ENCODE results near the gene ITGA5. TPM values are rescaled to one million over a fixed set of nuclear protein-coding genes. Genes with fewer than 3 reads are reported as not detected.
"Not testable (repeated sequence)": the region's sequence is repeated elsewhere in the genome, so short reads cannot be mapped to it uniquely, and the experiment has no call there.

Gene ITGA5
- total RNA-seq, 1 donor from 2014 or later = 20.1 TPM

DNA sequence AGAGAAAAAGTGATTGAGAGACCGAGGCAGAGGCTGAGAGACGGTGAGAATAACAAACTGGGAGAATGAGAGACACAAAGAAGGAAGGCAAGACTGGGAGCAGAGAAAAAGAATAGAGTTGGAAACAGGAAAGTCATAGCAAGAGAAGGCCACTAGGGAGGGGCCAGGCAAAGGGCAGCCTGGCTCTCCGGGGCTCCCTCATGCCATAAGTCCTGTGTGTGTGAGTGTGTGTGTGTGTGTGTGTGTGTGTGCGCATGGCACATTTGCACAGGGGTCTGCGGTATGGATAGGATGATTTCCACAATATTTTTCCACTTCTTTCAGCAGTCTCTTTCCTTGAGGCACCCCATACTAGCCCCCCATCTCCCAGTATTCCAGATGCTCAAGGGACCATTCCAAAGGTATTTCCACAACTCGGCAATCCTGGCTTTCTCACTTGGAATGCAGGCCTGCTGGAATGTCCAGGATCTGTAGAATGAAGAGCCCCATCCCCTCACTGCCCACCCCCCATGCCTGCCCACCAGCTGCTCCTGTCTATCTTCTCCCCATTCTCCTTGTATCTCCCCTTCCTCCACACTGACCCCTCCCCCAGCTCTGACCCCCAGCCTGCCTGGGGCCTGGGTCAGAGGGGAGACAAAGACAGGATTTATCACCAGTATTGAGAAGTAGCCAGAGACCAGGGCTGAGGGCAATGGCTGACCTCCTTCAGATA is 63.8 kb downstream of the ITGA5 start:
- DNase-seq (ENCODE audit: low read depth, low spot score) = peak; percentile 61
- H3K9me3 Mint-ChIP-seq = no peaks in the 10 kb centered on the region
- peaks cover 38% of the 10 kb centered on the region for H3K4me1 Mint-ChIP-seq
- H3K27ac Mint-ChIP-seq (ENCODE audit: unreplicated experiment) = peak overlapping the region; percentile 68
- peak overlapping the region; percentile 88 for H3K4me3 Mint-ChIP-seq
- TF ChIP-seq, protein P1, sequence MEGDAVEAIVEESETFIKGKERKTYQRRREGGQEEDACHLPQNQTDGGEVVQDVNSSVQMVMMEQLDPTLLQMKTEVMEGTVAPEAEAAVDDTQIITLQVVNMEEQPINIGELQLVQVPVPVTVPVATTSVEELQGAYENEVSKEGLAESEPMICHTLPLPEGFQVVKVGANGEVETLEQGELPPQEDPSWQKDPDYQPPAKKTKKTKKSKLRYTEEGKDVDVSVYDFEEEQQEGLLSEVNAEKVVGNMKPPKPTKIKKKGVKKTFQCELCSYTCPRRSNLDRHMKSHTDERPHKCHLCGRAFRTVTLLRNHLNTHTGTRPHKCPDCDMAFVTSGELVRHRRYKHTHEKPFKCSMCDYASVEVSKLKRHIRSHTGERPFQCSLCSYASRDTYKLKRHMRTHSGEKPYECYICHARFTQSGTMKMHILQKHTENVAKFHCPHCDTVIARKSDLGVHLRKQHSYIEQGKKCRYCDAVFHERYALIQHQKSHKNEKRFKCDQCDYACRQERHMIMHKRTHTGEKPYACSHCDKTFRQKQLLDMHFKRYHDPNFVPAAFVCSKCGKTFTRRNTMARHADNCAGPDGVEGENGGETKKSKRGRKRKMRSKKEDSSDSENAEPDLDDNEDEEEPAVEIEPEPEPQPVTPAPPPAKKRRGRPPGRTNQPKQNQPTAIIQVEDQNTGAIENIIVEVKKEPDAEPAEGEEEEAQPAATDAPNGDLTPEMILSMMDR (conservative IDR thresholded peaks at IDR 0.05) = peak; percentile 53
- peaks cover 5% of the 10 kb centered on the region for H3K36me3 Mint-ChIP-seq (ENCODE audit: low read depth)
- H3K27me3 Mint-ChIP-seq (ENCODE audit: low read depth) = no peaks in the 10 kb centered on the region

DNA sequence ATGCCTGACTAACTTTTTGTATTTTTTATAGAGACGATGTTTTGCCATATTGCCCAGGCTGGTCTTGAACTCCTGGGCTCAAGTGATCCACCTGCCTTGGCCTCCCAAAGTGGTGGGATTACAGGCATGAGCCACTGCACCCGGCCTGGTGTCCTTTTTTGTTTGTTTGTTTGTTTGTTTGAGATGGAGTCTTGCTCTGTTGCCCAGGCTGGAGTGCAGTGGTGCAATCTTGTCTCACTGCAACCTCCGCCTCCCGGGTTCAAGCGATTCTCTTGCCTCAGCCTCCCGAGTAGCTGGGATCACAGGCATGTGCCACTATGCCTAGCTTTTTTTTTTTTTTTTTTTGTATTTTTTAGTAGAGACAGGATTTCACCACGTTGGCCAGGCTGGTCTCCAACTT is 64.8 kb downstream of the ITGA5 start:
- DNase-seq (ENCODE audit: low read depth, low spot score); H3K27me3 Mint-ChIP-seq (ENCODE audit: low read depth); H3K27ac Mint-ChIP-seq (ENCODE audit: unreplicated experiment); H3K9me3 Mint-ChIP-seq: not testable (repeated sequence)
- H3K36me3 Mint-ChIP-seq (ENCODE audit: low read depth) = peaks cover 11% of the 10 kb centered on the region
- H3K4me1 Mint-ChIP-seq = peaks cover 47% of the 10 kb centered on the region
- H3K4me3 Mint-ChIP-seq = peak overlapping the region; percentile 4

DNA sequence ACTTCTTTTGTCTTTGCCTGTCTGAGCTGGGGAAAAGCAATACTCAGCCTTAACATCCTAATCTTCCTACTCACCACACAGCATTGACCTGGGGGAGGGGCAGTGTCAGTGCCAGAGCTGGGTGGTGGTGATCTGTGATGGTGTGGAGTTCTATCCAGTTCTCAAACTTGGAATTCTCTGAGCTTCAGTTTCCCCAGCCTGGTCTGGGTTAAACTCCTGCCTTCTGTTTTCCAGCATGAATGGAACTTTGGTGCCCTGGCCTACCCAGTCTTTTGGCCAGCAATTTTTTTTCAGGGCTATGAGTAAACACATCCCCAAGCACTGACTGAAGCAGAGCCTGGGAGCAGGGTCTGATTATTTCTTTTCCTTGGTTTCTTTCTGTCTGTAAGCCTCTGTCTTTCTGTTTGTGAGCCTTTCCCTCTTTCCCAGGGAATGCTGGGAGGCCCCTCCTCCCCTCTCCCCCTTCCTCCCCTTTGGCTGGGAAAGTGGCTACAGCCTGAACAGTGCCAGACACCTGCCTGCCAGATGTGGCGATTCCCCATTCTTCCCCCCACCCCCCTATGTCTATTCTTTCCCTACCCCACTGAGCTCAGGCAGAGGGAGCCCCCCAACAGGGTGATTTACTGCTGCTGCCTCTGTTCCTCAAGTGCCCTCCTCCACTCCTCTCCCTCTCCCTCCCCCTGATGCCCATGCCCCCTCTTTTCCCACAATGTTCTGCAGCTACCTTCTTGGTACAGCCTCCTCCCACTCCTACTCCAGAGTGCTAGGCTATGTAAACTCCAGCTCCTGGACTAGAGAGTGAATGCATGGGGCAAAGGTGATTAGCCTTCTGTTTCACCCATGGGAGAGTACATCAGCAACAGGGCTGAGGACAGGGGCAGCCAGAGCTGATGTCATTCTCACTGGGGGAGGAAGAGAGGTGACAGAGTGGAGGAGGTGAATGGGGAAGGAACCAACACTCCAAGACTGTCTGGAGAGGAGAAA is 65.9 kb downstream of the ITGA5 start:
- no peaks in the 10 kb centered on the region for H3K9me3 Mint-ChIP-seq
- H3K36me3 Mint-ChIP-seq (ENCODE audit: low read depth) = peaks cover 11% of the 10 kb centered on the region
- peak overlapping the region; percentile 99 for H3K27ac Mint-ChIP-seq (ENCODE audit: unreplicated experiment)
- TF ChIP-seq, protein P1 (conservative IDR thresholded peaks at IDR 0.05) = no peak
- peaks cover 51% of the 10 kb centered on the region for H3K4me1 Mint-ChIP-seq
- H3K4me3 Mint-ChIP-seq = peak overlapping the region; percentile 90
- H3K27me3 Mint-ChIP-seq (ENCODE audit: low read depth) = no peaks in the 10 kb centered on the region
- no peak for DNase-seq (ENCODE audit: low read depth, low spot score)

DNA sequence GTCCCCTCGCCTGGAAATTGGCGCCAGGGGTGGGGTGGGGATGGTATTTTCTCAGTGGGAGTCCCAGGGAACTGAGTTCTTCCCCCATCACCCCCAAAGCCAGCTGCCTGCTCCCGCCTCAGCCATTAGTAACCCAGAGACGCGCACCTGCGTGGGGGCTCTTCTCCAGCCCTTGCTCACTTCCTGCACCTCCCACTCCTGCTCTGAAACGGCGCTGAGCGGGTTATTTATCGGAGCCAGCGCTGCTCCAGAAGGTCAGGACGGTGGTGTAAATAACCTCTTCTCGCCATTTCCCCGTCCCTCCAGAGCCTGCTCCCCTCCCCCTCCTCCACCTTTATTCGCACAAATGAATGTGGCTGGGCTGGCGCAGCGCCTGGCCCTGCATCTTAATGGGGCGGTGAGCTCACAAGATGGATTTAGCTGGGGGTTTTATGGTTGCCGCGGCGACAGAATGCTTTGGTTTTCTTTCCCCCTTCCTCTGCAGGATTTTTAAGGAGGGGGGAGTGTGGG is 67.0 kb downstream of the ITGA5 start:
- peak; percentile 55 for DNase-seq (ENCODE audit: low read depth, low spot score)
- peaks cover 51% of the 10 kb centered on the region for H3K4me1 Mint-ChIP-seq
- H3K4me3 Mint-ChIP-seq = peak overlapping the region; percentile 90
- no peaks in the 10 kb centered on the region for H3K9me3 Mint-ChIP-seq
- TF ChIP-seq, protein P1 (conservative IDR thresholded peaks at IDR 0.05) = no peak
- no peaks in the 10 kb centered on the region for H3K27me3 Mint-ChIP-seq (ENCODE audit: low read depth)
- H3K36me3 Mint-ChIP-seq (ENCODE audit: low read depth) = peaks cover 17% of the 10 kb centered on the region
- H3K27ac Mint-ChIP-seq (ENCODE audit: unreplicated experiment) = peak overlapping the region; percentile 99

DNA sequence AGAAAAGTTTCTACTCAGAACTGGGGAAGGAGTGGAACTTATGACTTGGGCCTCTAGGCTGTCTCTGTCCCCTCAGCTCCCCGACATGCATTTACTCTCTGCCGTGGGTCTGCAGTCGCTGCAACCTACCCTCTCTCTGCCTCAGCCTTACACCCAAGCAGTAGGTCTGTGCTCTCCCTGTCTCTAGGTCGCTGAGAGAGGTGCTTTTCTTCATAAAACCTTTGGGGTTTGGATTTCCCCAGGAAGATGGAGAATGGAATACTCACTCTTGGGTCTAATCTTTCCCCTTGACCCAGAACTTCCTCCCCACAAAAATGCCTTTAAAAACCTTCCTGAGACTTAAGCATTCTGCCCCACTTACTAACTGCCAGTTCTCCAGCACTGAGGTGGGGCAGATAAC is 67.7 kb downstream of the ITGA5 start:
- no peaks in the 10 kb centered on the region for H3K9me3 Mint-ChIP-seq
- peak overlapping the region; percentile 90 for H3K4me3 Mint-ChIP-seq

More for the DNA sequence above, 67.7 kb downstream of the ITGA5 start:
- TF ChIP-seq, protein P1 (conservative IDR thresholded peaks at IDR 0.05) = no peak
- DNase-seq (ENCODE audit: low read depth, low spot score) = no peak
- Mint-ChIP-seq H3K36me3 (ENCODE audit: low read depth) (peaks cover 20% of the 10 kb centered on the region), H3K4me1 (peaks cover 51% of the 10 kb centered on the region), H3K27ac (ENCODE audit: unreplicated experiment) (peak overlapping the region; percentile 99), H3K27me3 (ENCODE audit: low read depth) (no peaks in the 10 kb centered on the region)
